GM12801 (cell line): ENCODE results near the gene TBC1D21.

ENCODE experiments used
- TF ChIP-seq, protein P1 (sequence below): IDR thresholded peaks from one replicate; pipeline ENCODE4 v1.5.1; 2011; ENCODE audit warnings: control low read depth; ENCODE audit not compliant: insufficient read length; ENCODE audit errors: extremely low read depth

The TBC1D21 gene

DNA sequence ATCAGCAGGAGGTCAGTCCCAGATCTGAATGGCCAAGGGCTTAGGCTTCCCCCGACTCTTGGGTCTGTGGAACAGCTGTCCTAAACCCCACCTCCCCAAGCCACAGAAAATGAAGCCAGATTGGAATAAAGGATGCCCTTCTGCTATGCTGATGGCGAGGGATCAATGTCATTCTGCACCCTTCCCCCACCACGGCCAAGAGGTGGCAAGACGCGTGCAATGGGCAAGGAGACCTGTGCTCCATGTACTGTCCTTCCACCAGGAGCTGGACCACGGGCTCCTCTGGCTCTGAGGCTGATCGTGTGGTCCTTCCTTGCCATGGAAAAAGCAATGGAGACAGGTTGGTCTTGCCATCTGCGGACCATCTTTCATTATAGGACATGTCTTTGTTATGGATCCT, 32.6 kb upstream of the TBC1D21 start:
- TF ChIP-seq, protein P1, sequence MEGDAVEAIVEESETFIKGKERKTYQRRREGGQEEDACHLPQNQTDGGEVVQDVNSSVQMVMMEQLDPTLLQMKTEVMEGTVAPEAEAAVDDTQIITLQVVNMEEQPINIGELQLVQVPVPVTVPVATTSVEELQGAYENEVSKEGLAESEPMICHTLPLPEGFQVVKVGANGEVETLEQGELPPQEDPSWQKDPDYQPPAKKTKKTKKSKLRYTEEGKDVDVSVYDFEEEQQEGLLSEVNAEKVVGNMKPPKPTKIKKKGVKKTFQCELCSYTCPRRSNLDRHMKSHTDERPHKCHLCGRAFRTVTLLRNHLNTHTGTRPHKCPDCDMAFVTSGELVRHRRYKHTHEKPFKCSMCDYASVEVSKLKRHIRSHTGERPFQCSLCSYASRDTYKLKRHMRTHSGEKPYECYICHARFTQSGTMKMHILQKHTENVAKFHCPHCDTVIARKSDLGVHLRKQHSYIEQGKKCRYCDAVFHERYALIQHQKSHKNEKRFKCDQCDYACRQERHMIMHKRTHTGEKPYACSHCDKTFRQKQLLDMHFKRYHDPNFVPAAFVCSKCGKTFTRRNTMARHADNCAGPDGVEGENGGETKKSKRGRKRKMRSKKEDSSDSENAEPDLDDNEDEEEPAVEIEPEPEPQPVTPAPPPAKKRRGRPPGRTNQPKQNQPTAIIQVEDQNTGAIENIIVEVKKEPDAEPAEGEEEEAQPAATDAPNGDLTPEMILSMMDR = no peak

- TF ChIP-seq, protein P1 = no peak
These were observed 31.3 kb upstream of the TBC1D21 start for GRCh38 chr15:73841756-73842725.

- TF ChIP-seq, protein P1 = no peak
These were observed 29.6 kb upstream of the TBC1D21 start for GRCh38 chr15:73843787-73844186.

DNA sequence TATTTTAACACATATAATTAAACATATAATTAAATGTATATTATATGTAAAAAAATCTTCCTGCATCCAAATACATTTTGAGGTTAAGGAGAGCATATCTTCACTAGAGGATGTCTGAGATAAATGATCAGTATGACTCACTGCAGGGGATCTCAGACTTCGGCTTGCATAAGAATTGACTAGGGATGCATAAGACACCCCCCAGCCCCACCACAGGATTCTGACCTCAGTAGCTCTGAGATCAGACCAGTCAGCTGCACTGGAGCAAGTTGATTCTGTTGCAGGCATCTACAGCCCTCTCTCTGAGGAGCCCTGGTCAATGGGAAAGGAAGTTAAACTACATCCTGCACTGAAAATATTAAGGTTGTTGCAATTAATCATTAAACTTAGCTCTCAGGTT, 29.0 kb upstream of the TBC1D21 start:
- TF ChIP-seq, protein P1 = no peak

GRCh38 chr15:73845507-73845906, 27.9 kb upstream of the TBC1D21 start:
- TF ChIP-seq, protein P1 = no peak

DNA sequence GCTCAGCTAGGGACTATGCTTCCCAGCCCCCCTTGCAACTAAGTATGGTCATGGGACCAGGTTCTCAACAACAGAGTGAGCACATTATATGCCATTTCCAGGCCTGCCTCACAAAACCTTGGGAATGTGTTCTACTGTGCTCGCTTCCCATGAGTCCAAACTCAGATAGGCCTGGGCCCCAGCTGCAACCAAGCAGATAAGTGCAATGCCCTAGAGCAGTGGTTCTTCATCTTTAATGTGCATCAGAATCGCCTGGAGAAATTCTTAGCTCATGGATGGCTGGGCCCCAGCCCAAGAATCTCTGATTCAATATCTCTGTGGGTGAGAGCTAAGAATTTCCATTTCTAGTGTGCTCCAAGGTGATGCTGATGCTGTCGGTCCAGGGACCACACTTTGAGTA, 27.5 kb upstream of the TBC1D21 start:
- TF ChIP-seq, protein P1 = no peak

GRCh38 chr15:73849641-73850040, 23.7 kb upstream of the TBC1D21 start:
- TF ChIP-seq, protein P1 = no peak
